ENCODE data around the gene SCLT1. TPM values are rescaled to one million over a fixed set of nuclear protein-coding genes. Genes with fewer than 3 reads are reported as not detected.

The SCLT1 gene
- total and polyA plus RNA-seq, 2 of the 8 experiments (the other 6 are each of a cell fraction or from before 2014, with no cell fraction given), result 4.8 to 13.1 TPM

DNA sequence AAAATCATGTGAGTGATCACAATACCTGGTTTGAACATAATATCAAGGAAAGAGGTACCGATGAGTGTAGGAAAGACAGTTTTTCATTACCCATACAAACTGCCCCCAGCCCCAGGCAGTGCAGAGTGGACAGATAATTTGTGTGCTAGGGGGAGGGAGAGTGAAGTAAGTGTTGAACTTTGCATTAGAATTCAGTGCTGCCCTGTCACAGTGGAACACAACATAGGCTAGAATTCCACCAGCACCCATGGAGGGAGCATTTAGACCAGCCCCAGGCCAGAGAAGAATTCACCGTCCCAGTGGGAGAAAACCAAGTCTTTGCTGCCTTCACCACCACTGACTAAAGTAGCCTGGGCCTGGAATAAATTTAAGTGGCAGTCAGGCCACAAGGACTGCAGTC lies 107.3 kb downstream of the SCLT1 start:
- Histone ChIP-seq H4K20me1 (replicated peaks in 1 of 2; ENCODE audit: control insufficient read depth in 1 of 2, insufficient read depth in 2 of 2, low read length in 2 of 2) (no peaks in the 10 kb centered on the region), H4K5ac (ENCODE audit: insufficient read length, low read depth, low read length) (no peak overlapping the region), H3K4me2 (ENCODE audit: insufficient read depth in 1 of 2, low read depth in 2 of 2, low read length in 2 of 2) (no peak overlapping the region), H3K79me1 (ENCODE audit: low read depth, low read length) (no peaks in the 10 kb centered on the region), H3K27me3 (replicated peaks in 1 of 4; ENCODE audit: control insufficient read depth in 3 of 4, extremely low read depth in 1 of 4, insufficient read depth in 3 of 4, low read length in 3 of 4) (no peaks in the 10 kb centered on the region), H3K36me3 (ENCODE audit: control insufficient read depth in 2 of 4, insufficient read depth in 4 of 4, low read length in 3 of 4) (peaks cover 0 to 4% (median 0%) of the 10 kb centered on the region in 4 experiments; a peak in 1 of 8 replicates), H2BK12ac (ENCODE audit: low read depth, low read length) (no peak overlapping the region), H3K4me1 (replicated peaks in 1 of 4; ENCODE audit: control insufficient read depth in 3 of 4, insufficient read depth in 4 of 4, low read length in 3 of 4) (no peaks in the 10 kb centered on the region), H3K23me2 (ENCODE audit: low read depth, low read length) (no peaks in the 10 kb centered on the region), H3K23ac (ENCODE audit: insufficient read length) (no peak overlapping the region), H3K4ac (replicated peaks; ENCODE audit: insufficient read length, low read depth, low read length) (no peak overlapping the region), H2BK120ac (replicated peaks; ENCODE audit: low read depth, low read length) (no peak overlapping the region), H3K27ac (ENCODE audit: low read depth, low read length) (no peak overlapping the region), H3K18ac (ENCODE audit: extremely low read depth, low read length) (no peak overlapping the region), H4K8ac (ENCODE audit: extremely low read depth, insufficient read depth, low read length) (no peak overlapping the region), H3K56ac (replicated peaks; ENCODE audit: insufficient read length, low read depth, low read length) (no peak overlapping the region), H3K14ac (ENCODE audit: insufficient read length) (no peak overlapping the region), H2AK5ac (ENCODE audit: low read depth, low read length) (no peak overlapping the region), H3K79me2 (ENCODE audit: control insufficient read depth in 1 of 2, insufficient read depth in 2 of 2, low read length in 2 of 2) (no peaks in the 10 kb centered on the region), H4K91ac (replicated peaks; ENCODE audit: insufficient read length, low read length) (no peak overlapping the region), H2BK20ac (ENCODE audit: low read length) (no peak overlapping the region), H2BK5ac (ENCODE audit: low read depth, low read length) (no peak overlapping the region), H3K4me3 (ENCODE audit: extremely low read depth in 1 of 4, insufficient read depth in 2 of 4, low read depth in 3 of 4, low read length in 4 of 4) (no peak overlapping the region), H3K9ac (replicated peaks in 1 of 4; ENCODE audit: extremely low read depth in 1 of 4, low read depth in 3 of 4, low read length in 3 of 4) (no peak overlapping the region), H3K9me3 (ENCODE audit: insufficient read depth in 2 of 2, low read depth in 1 of 2, low read length in 1 of 2) (no peaks in the 10 kb centered on the region), H2BK15ac (ENCODE audit: low read length) (no peak overlapping the region), H2AFZ (ENCODE audit: low read length) (no peak overlapping the region)
- ChIA-PET POLR2A (ENCODE audit: partially characterized antibody) (no interaction called here), CTCF (ENCODE audit: partially characterized antibody) (no interaction called here)
- DNase-seq (ENCODE audit: low read depth in 1 of 2, low spot score in 2 of 2) (no peak), FAIRE-seq (no peak)
- WGBS, 2 experiments (ENCODE audit: extremely low coverage in 1 of 2, insufficient coverage in 1 of 2, insufficient read length in 1 of 2, insufficient replicate concordance in 2 of 2, low coverage in 1 of 2, low lambda C conversion rate in 2 of 2, missing lambda C conversion rate in 1 of 2), result 95% methylated on average over 2 of the region's 2 CpGs; no CpG with 5 or more reads in 1 of the 2 experiments
- TF ChIP-seq EP300 (IDR thresholded peaks at IDR 0.05; ENCODE audit: borderline replicate concordance in 1 of 2, low read depth in 2 of 2, low read length in 2 of 2) (no peak), ASH2L (IDR thresholded peaks at IDR 0.05; ENCODE audit: low read length) (no peak), RFX5 (IDR thresholded peaks at IDR 0.05; ENCODE audit: borderline replicate concordance, low read depth, low read length) (no peak), SIX5 (IDR thresholded peaks at IDR 0.05; ENCODE audit: low read depth, low read length) (no peak), BRCA1 (IDR thresholded peaks at IDR 0.05; ENCODE audit: low read depth, low read length) (no peak), CBX8 (IDR thresholded peaks at IDR 0.05; ENCODE audit: borderline replicate concordance, low read depth, low read length) (no peak), SIRT6 (IDR thresholded peaks at IDR 0.05; ENCODE audit: low read length) (no peak), EZH2 (IDR thresholded peaks at IDR 0.05; ENCODE audit: low read depth, low read length, severe bottlenecking) (no peak), TEAD4 (IDR thresholded peaks at IDR 0.05; ENCODE audit: low read depth, low read length) (no peak), TCF12 (IDR thresholded peaks at IDR 0.05; ENCODE audit: low read depth, low read length) (no peak), POLR2A (IDR thresholded peaks at IDR 0.05; ENCODE audit: control extremely low read depth in 1 of 2, low read depth in 2 of 2, low read length in 2 of 2) (no peak), CHD1 (IDR thresholded peaks at IDR 0.05; ENCODE audit: low read depth, low read length) (no peak), TAF1 (IDR thresholded peaks at IDR 0.05; ENCODE audit: low read depth, low read length) (no peak), RNF2 (IDR thresholded peaks at IDR 0.05; ENCODE audit: borderline replicate concordance, low read depth, low read length, missing control alignments, poor library complexity, severe bottlenecking) (no peak)
- TF ChIP-seq, protein P1, sequence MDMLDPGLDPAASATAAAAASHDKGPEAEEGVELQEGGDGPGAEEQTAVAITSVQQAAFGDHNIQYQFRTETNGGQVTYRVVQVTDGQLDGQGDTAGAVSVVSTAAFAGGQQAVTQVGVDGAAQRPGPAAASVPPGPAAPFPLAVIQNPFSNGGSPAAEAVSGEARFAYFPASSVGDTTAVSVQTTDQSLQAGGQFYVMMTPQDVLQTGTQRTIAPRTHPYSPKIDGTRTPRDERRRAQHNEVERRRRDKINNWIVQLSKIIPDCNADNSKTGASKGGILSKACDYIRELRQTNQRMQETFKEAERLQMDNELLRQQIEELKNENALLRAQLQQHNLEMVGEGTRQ (IDR thresholded peaks at IDR 0.05; ENCODE audit: low read length), result no peak

Measured in H1 (cell line).